ENCODE results near the gene AP4B1. TPM values are rescaled to one million over a fixed set of nuclear protein-coding genes. Genes with fewer than 3 reads are reported as not detected.

AP4B1 gene
- total and polyA plus RNA-seq, 2 of the 13 experiments (the other 11 are each of a cell fraction or from before 2014, with no cell fraction given) = 8.5 to 12.0 TPM

- TF ChIP-seq PRDM15 (CRISPR knock-in tag; IDR thresholded peaks at IDR 0.05) (no peak), BATF2 (CRISPR knock-in tag; IDR thresholded peaks at IDR 0.05) (no peak), MXD1 (CRISPR knock-in tag; IDR thresholded peaks at IDR 0.05) (no peak; the same call in 1 of the 2 replicates), SAFB2 (CRISPR knock-in tag; IDR thresholded peaks at IDR 0.05; ENCODE audit: borderline replicate concordance, low read depth) (no peak), ZNF800 (CRISPR knock-in tag; IDR thresholded peaks at IDR 0.05) (peak; percentile 16; the same call in 1 of the 2 replicates), CERS6 (CRISPR knock-in tag; IDR thresholded peaks at IDR 0.05) (no peak), ZNF451 (CRISPR knock-in tag; IDR thresholded peaks at IDR 0.05) (no peak), TOPORS (CRISPR knock-in tag; IDR thresholded peaks at IDR 0.05) (0 out of 2 replicates have a peak, but pooled peaks have one; percentile 3), THAP9 (CRISPR knock-in tag; IDR thresholded peaks at IDR 0.05; ENCODE audit: borderline replicate concordance) (peak; percentile 99), ZNF33A (CRISPR knock-in tag; IDR thresholded peaks at IDR 0.05; ENCODE audit: borderline replicate concordance) (0 out of 2 replicates have a peak, but pooled peaks have one; percentile 38), ZNF766 (CRISPR knock-in tag; IDR thresholded peaks at IDR 0.05; ENCODE audit: borderline replicate concordance) (no peak), ZNF253 (CRISPR knock-in tag; IDR thresholded peaks at IDR 0.05; ENCODE audit: borderline replicate concordance) (0 out of 2 replicates have a peak, but pooled peaks have one; percentile 18)
Measured at GRCh38 chr1:113905435-113905861, 849 bp upstream of the AP4B1 start (continued).

Measured in HepG2 (cell line).